ENCODE results near the gene INTS13. TPM values are rescaled to one million over a fixed set of nuclear protein-coding genes. Genes with fewer than 3 reads are reported as not detected.
"Not testable (repeated sequence)": the region's sequence is repeated elsewhere in the genome, so short reads cannot be mapped to it uniquely, and the experiment has no call there.

The INTS13 gene
- total and polyA plus RNA-seq, 2 experiments from 2014 or later, result 28.9 to 31.6 TPM

DNA sequence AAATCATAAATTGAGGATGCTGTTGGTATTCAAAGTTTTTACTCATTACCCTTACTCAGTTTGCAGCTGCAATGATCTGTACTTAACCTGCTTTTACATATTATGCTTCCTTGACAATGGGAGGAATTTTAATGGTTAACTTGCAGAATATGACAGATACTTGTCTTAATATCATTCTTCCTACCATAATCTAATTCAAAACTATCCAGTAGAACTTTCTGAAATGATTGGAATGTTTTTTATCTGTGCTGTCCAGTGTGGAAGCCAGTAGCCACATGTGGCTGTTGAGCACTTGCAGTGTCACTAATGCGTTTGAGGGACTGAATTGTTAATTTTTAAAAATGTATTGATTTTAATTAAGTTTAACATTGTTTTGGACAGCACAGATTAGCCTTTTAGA lies 24.0 kb upstream of the INTS13 start:
- no peak for DNase-seq
- 92 to 97% methylated on average over 1 of the region's 1 CpG for WGBS, 2 experiments (ENCODE audit: low coverage in 1 of 2, low lambda C conversion rate in 2 of 2, missing lambda C conversion rate in 2 of 2)
- Histone ChIP-seq H3K4me2 (ENCODE audit: unreplicated experiment) (no peak overlapping the region), H3K4me3 (no peak overlapping the region), H4K20me1 (ENCODE audit: insufficient read depth) (no peaks in the 10 kb centered on the region), H2AFZ (no peak overlapping the region), H3K79me2 (ENCODE audit: insufficient read depth) (peaks cover 14% of the 10 kb centered on the region), H3F3A (ENCODE audit: insufficient read depth) (no peaks in the 10 kb centered on the region), H3K4me1 (ENCODE audit: insufficient read depth) (no peaks in the 10 kb centered on the region), H3K36me3 (ENCODE audit: low read depth) (peaks cover 53% of the 10 kb centered on the region), H3K27ac (no peak overlapping the region), H3K9me2 (ENCODE audit: insufficient read depth) (no peaks in the 10 kb centered on the region; the same call in 1 of the 2 replicates), H3K9me3 (ENCODE audit: low read depth) (no peaks in the 10 kb centered on the region), H3K9ac (no peak overlapping the region), H3K27me3 (replicated peaks; ENCODE audit: insufficient read depth) (no peaks in the 10 kb centered on the region)
- TF ChIP-seq EZH2 (IDR thresholded peaks at IDR 0.05; ENCODE audit: insufficient read depth, poor library complexity, severe bottlenecking) (no peak), EZH2phosphoT487 (IDR thresholded peaks at IDR 0.05; ENCODE audit: insufficient read depth, low read depth) (no peak)
- in situ Hi-C loops (cut with MboI), result no loop called here

DNA sequence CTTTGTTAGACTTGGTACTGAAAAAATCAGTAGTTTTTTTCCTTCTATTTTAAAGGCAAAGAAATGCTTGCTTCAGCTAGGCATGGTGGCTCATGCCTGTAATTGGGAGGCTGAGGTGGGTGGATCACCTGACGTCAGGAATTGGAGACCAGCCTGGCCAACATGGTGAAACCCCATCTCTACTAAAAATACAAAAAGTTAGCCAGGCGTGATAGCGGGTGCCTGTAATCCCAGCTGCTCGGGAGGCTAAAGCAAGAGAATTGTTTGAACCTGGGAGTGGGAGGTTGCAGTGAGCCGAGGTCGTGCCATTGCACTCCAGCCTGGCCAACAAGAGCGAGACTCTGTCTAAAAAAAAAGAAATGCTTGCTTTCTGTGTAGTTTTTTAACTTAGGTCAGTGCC lies 23.6 kb upstream of the INTS13 start:
- in situ Hi-C loops (cut with MboI); H3K9me3 ChIP-seq (ENCODE audit: low read depth); H3K27me3 ChIP-seq (replicated peaks; ENCODE audit: insufficient read depth); H2AFZ ChIP-seq; H3F3A ChIP-seq (ENCODE audit: insufficient read depth); H3K9me2 ChIP-seq (ENCODE audit: insufficient read depth); DNase-seq; H3K9ac ChIP-seq; H4K20me1 ChIP-seq (ENCODE audit: insufficient read depth); H3K4me3 ChIP-seq; H3K27ac ChIP-seq; H3K4me2 ChIP-seq (ENCODE audit: unreplicated experiment); H3K4me1 ChIP-seq (ENCODE audit: insufficient read depth): not testable (repeated sequence)
- H3K36me3 ChIP-seq (ENCODE audit: low read depth), result peaks cover 55% of the 10 kb centered on the region
- H3K79me2 ChIP-seq (ENCODE audit: insufficient read depth), result peaks cover 18% of the 10 kb centered on the region
- 98 to 99% methylated on average over 7 of the region's 7 CpGs for WGBS, 2 experiments (ENCODE audit: low coverage in 1 of 2, low lambda C conversion rate in 2 of 2, missing lambda C conversion rate in 2 of 2)

DNA sequence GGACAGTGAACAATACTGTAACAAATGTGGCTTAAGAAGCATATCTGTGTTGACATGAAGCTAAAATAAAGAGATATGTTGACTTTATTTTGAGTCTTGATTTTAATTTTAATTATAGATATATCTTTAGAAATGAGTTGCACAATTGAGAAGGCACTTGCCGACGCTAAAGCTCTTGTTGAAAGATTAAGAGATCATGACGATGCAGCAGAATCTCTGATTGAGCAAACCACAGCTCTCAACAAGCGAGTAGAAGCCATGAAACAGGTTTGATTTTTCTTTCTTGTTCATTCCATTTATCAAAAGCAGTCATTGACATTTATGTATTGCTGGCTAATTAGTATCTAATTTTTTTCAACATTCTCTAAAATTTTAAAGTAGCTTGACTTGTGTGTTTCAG lies 16.2 kb upstream of the INTS13 start:
- in situ Hi-C loops (cut with MboI), result no loop called here
- no peak overlapping the region for H3K4me2 ChIP-seq (ENCODE audit: unreplicated experiment)
- H3K4me3 ChIP-seq, result no peak overlapping the region
- no peak overlapping the region for H3K27ac ChIP-seq
- no peaks in the 10 kb centered on the region for H3F3A ChIP-seq (ENCODE audit: insufficient read depth)
- no peak for DNase-seq
- no peaks in the 10 kb centered on the region for H3K9me3 ChIP-seq (ENCODE audit: low read depth)
- no peaks in the 10 kb centered on the region for H3K9me2 ChIP-seq (ENCODE audit: insufficient read depth)
- TF ChIP-seq EZH2phosphoT487 (IDR thresholded peaks at IDR 0.05; ENCODE audit: insufficient read depth, low read depth) (no peak), EZH2 (IDR thresholded peaks at IDR 0.05; ENCODE audit: insufficient read depth, poor library complexity, severe bottlenecking) (no peak)
- H3K79me2 ChIP-seq (ENCODE audit: insufficient read depth), result peaks cover 89% of the 10 kb centered on the region
- H3K36me3 ChIP-seq (ENCODE audit: low read depth), result peaks cover 29% of the 10 kb centered on the region
- no peak overlapping the region for H2AFZ ChIP-seq
- no peaks in the 10 kb centered on the region for H3K27me3 ChIP-seq (replicated peaks; ENCODE audit: insufficient read depth)
- H3K4me1 ChIP-seq (ENCODE audit: insufficient read depth), result no peaks in the 10 kb centered on the region
- WGBS, 2 experiments (ENCODE audit: low coverage in 1 of 2, low lambda C conversion rate in 2 of 2, missing lambda C conversion rate in 2 of 2), result 94 to 97% methylated on average over 4 of the region's 4 CpGs
- H3K9ac ChIP-seq, result no peak overlapping the region
- peaks cover 14% of the 10 kb centered on the region for H4K20me1 ChIP-seq (ENCODE audit: insufficient read depth)

DNA sequence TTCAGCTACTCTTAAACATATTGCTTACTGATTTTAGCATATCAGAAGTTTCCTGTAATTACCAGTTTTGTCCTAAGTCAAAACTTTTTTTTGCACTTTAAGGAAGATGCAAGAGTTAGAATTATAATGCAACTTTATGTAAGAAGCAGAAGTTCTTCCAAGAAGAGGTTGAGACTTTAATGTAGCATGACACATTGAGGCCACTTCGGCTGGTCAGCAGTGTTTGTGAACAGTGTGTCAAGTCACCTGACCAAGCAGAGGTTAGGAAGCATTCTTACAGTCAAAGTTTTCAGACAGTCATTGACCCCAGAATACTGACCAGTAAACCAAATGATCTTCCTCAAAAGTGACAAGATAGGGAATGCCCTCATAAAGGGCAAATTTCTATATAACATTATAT lies 15.7 kb upstream of the INTS13 start:
- DNase-seq, result peak; percentile 24

DNA sequence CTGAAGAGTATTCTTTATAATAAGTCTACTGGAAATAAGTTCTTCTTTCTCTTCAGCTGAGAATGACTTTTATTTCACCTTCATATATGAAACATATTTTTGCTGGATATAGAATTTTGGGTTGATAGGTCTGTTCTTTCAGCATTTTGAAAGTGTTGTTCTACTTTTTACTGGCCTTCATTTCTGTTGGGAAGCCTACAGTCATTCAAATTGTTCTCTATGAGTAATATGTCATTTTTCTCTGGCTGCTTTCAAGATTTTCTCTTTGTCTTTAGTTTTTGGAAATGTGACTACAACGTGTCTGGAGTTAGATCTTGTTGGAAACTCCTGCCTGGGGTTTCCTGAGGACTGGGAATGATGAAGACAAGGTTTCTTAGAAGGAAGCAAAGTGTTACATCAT lies 10.5 kb upstream of the INTS13 start:
- WGBS, 2 experiments (ENCODE audit: low coverage in 1 of 2, low lambda C conversion rate in 2 of 2, missing lambda C conversion rate in 2 of 2), result 96 to 100% methylated on average over 1 of the region's 1 CpG

More for the DNA sequence above, 15.7 kb upstream of the INTS13 start:
- no peak overlapping the region for H2AFZ ChIP-seq
- no peak overlapping the region for H3K4me3 ChIP-seq
- H3K27ac ChIP-seq, result no peak overlapping the region
- H4K20me1 ChIP-seq (ENCODE audit: insufficient read depth), result peaks cover 14% of the 10 kb centered on the region
- peaks cover 92% of the 10 kb centered on the region for H3K79me2 ChIP-seq (ENCODE audit: insufficient read depth)
- no peak overlapping the region for H3K4me2 ChIP-seq (ENCODE audit: unreplicated experiment)
- no peaks in the 10 kb centered on the region for H3K9me3 ChIP-seq (ENCODE audit: low read depth)
- peaks cover 24% of the 10 kb centered on the region for H3K36me3 ChIP-seq (ENCODE audit: low read depth)
- no peaks in the 10 kb centered on the region for H3K9me2 ChIP-seq (ENCODE audit: insufficient read depth)
- H3K9ac ChIP-seq, result no peak overlapping the region
- no peaks in the 10 kb centered on the region for H3K4me1 ChIP-seq (ENCODE audit: insufficient read depth)
- 84 to 95% methylated on average over 1 of the region's 1 CpG for WGBS, 2 experiments (ENCODE audit: low coverage in 1 of 2, low lambda C conversion rate in 2 of 2, missing lambda C conversion rate in 2 of 2)
- in situ Hi-C loops (cut with MboI), result no loop called here
- H3K27me3 ChIP-seq (replicated peaks; ENCODE audit: insufficient read depth), result no peaks in the 10 kb centered on the region
- TF ChIP-seq EZH2 (IDR thresholded peaks at IDR 0.05; ENCODE audit: insufficient read depth, poor library complexity, severe bottlenecking) (no peak), EZH2phosphoT487 (IDR thresholded peaks at IDR 0.05; ENCODE audit: insufficient read depth, low read depth) (no peak)
- H3F3A ChIP-seq (ENCODE audit: insufficient read depth), result no peaks in the 10 kb centered on the region

More for the DNA sequence above, 10.5 kb upstream of the INTS13 start:
- Histone ChIP-seq H4K20me1 (ENCODE audit: insufficient read depth) (peaks cover 8% of the 10 kb centered on the region; the same call in 1 of the 2 replicates), H3K4me1 (ENCODE audit: insufficient read depth) (no peaks in the 10 kb centered on the region), H3K27ac (no peak overlapping the region), H3K9ac (no peak overlapping the region), H2AFZ (no peak overlapping the region), H3K27me3 (replicated peaks; ENCODE audit: insufficient read depth) (no peaks in the 10 kb centered on the region), H3F3A (ENCODE audit: insufficient read depth) (peaks cover 7% of the 10 kb centered on the region; the same call in 1 of the 2 replicates), H3K4me2 (ENCODE audit: unreplicated experiment) (no peak overlapping the region), H3K79me2 (ENCODE audit: insufficient read depth) (peaks cover 100% of the 10 kb centered on the region), H3K36me3 (ENCODE audit: low read depth) (no peaks in the 10 kb centered on the region), H3K9me2 (ENCODE audit: insufficient read depth) (no peaks in the 10 kb centered on the region), H3K9me3 (ENCODE audit: low read depth) (no peaks in the 10 kb centered on the region), H3K4me3 (no peak overlapping the region)
- in situ Hi-C loops (cut with MboI), result no loop called here
- no peak for TF ChIP-seq EZH2 (IDR thresholded peaks at IDR 0.05; ENCODE audit: insufficient read depth, poor library complexity, severe bottlenecking)
- TF ChIP-seq EZH2phosphoT487 (IDR thresholded peaks at IDR 0.05; ENCODE audit: insufficient read depth, low read depth), result no peak
- no peak for DNase-seq
